Measurements from ENCODE around the gene TSHZ1.

Gene TSHZ1

DNA sequence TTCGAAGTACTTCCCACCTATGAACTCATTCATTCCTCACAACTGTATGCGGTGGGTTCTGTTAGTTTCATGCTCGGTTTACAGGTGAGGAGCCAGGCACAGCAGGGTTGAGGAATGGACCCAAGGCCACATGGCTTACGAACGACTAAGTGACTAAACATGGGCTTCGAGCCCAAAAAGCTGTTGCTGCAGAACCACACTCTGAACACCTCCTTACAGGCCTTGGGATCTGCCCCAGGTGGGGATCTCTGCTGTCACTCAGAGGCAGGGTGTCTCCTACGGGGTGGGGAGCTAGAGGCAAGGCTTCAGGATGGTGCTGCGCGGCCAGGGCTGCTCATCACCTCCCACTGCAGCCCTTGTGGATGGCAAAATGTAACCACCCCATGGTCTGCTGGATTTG is 80.9 kb downstream of the TSHZ1 start:
- POLR2A ChIA-PET, result no interaction called here
- CTCF ChIA-PET, result no interaction called here
- no peak for DNase-seq (ENCODE audit: extremely low spot score)
- TF ChIP-seq HDGF (IDR thresholded peaks at IDR 0.05; ENCODE audit: borderline replicate concordance), result no peak
- TF ChIP-seq FOXK2 (IDR thresholded peaks at IDR 0.05), result no peak
- no peak for TF ChIP-seq LEF1 (IDR thresholded peaks at IDR 0.05; ENCODE audit: borderline replicate concordance)
- TF ChIP-seq FOXA1 (IDR thresholded peaks at IDR 0.05), result no peak
- TF ChIP-seq TARDBP (IDR thresholded peaks at IDR 0.05), result no peak
- TF ChIP-seq ELF4 (IDR thresholded peaks at IDR 0.05), result no peak
- no peak for TF ChIP-seq L3MBTL2 (conservative IDR thresholded peaks at IDR 0.05)
- TF ChIP-seq ZNF384 (IDR thresholded peaks at IDR 0.05), result no peak
- no peak for TF ChIP-seq CTBP1 (IDR thresholded peaks at IDR 0.05; ENCODE audit: borderline replicate concordance)
- no peak for TF ChIP-seq NFRKB (IDR thresholded peaks at IDR 0.05)
- TF ChIP-seq BHLHE40 (IDR thresholded peaks at IDR 0.05; ENCODE audit: borderline replicate concordance), result no peak
- no peak for TF ChIP-seq SUZ12 (IDR thresholded peaks at IDR 0.05)

DNA sequence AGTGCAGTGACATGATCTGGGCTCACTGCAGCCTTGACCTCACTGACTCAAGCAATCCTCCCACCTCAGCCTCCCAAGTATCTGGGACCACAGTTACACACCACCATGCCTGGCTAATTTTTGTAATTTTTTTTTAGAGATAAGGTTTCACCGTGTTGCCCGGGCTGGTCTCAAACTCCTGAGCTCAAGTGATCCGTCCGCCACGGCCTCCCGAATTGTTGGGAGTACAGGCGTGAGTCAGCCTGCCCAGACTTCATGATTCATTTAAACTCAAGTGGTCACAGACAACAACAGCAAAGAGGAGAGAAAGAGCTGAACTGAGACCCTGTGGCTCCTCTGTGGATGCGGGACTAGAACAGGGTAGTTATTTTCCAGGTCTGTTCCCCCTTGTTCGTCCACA is 83.0 kb downstream of the TSHZ1 start:
- ChIA-PET CTCF (no interaction called here), POLR2A (no interaction called here)
- TF ChIP-seq TARDBP (IDR thresholded peaks at IDR 0.05) (no peak), CTBP1 (IDR thresholded peaks at IDR 0.05; ENCODE audit: borderline replicate concordance) (no peak), FOXA1 (IDR thresholded peaks at IDR 0.05) (no peak), SUZ12 (IDR thresholded peaks at IDR 0.05) (no peak), FOXM1 (IDR thresholded peaks at IDR 0.05; ENCODE audit: borderline replicate concordance) (no peak), ARNT (IDR thresholded peaks at IDR 0.05) (no peak), FOXK2 (IDR thresholded peaks at IDR 0.05) (no peak), ZNF384 (IDR thresholded peaks at IDR 0.05) (no peak), BHLHE40 (IDR thresholded peaks at IDR 0.05; ENCODE audit: borderline replicate concordance) (no peak), LEF1 (IDR thresholded peaks at IDR 0.05; ENCODE audit: borderline replicate concordance) (no peak), SP1 (IDR thresholded peaks at IDR 0.05) (no peak), ELF4 (IDR thresholded peaks at IDR 0.05) (no peak)
- TF ChIP-seq, protein P1, sequence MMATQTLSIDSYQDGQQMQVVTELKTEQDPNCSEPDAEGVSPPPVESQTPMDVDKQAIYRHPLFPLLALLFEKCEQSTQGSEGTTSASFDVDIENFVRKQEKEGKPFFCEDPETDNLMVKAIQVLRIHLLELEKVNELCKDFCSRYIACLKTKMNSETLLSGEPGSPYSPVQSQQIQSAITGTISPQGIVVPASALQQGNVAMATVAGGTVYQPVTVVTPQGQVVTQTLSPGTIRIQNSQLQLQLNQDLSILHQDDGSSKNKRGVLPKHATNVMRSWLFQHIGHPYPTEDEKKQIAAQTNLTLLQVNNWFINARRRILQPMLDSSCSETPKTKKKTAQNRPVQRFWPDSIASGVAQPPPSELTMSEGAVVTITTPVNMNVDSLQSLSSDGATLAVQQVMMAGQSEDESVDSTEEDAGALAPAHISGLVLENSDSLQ (IDR thresholded peaks at IDR 0.05), result no peak
- no peak for DNase-seq (ENCODE audit: extremely low spot score)

DNA sequence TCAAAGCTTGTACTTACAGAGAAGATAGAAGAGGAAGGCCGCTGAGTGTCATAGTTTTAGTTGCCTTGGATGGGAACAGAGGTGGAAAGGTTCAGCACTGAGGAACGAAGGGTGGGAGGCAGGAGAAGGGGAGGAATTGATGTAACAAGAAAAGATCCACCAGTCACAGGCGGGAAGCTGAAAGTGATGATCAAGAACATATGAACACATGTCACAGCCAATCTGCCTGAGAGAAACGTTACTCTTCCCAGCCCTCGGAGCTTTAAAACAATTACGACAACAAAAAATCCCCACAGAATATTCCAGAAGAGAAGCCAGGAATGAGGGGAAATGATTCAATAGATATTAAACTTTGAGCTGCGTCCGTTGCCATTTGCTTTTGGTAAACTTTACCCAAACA is 87.1 kb downstream of the TSHZ1 start:
- DNase-seq (ENCODE audit: extremely low spot score), result no peak
- TF ChIP-seq LEF1 (IDR thresholded peaks at IDR 0.05; ENCODE audit: borderline replicate concordance), result no peak
- TF ChIP-seq BHLHE40 (IDR thresholded peaks at IDR 0.05; ENCODE audit: borderline replicate concordance), result no peak
- no peak for TF ChIP-seq NFRKB (IDR thresholded peaks at IDR 0.05)
- TF ChIP-seq SP1 (IDR thresholded peaks at IDR 0.05), result no peak
- no peak for TF ChIP-seq CTBP1 (IDR thresholded peaks at IDR 0.05; ENCODE audit: borderline replicate concordance)
- TF ChIP-seq FOXM1 (IDR thresholded peaks at IDR 0.05; ENCODE audit: borderline replicate concordance), result no peak
- TF ChIP-seq ZNF384 (IDR thresholded peaks at IDR 0.05), result no peak
- TF ChIP-seq TARDBP (IDR thresholded peaks at IDR 0.05), result no peak
- no peak for TF ChIP-seq ELF4 (IDR thresholded peaks at IDR 0.05)
- ChIA-PET POLR2A (no interaction called here), CTCF (no interaction called here)

DNA sequence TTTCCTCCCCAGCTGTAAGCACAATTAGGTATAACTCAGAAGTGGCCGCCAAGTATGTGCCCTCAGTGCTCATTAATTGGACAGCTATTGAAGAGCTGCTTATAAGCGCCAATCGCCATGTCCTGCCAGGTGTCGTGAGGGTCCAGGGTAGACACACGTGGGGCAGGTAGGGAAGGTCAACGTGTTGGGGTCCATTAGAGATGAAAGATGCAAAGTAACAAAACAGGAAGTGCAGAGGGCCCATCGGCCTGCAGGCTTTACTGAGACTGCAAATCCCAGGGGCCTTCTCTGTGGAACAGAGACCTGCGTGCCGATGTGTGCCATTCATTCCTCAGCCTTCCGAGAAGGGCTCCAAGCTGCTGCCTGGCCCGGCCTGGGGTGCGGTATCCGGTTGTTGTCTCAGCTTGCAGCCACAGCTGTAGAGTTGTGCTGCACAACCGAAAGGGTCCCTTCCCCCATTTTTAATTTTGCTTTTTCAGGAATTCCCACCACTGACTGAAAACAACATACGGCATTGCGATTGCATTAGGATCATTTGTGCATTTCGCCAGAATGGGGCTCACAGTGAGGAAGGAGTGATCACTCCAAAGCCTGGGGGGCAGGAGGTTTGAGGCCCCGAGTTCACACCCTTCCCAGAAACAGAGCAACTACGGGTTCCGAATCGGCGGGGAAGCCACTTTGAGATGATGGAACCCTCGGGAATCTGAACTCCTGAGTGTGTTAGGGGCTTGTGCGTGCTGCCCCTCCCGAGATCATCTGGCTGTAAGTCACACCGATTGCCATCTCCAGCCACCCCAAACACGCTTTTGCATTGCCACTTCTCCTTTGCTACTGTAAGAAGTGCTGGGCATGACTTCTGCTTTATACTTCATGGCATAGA is 94.3 kb downstream of the TSHZ1 start:
- no peak for DNase-seq (ENCODE audit: extremely low spot score)
- POLR2A ChIA-PET, result no interaction called here
- TF ChIP-seq HDGF (IDR thresholded peaks at IDR 0.05; ENCODE audit: borderline replicate concordance) (no peak), NFRKB (IDR thresholded peaks at IDR 0.05) (no peak), ZNF384 (IDR thresholded peaks at IDR 0.05) (no peak), TARDBP (IDR thresholded peaks at IDR 0.05) (no peak), FOXA1 (IDR thresholded peaks at IDR 0.05) (no peak), LEF1 (IDR thresholded peaks at IDR 0.05; ENCODE audit: borderline replicate concordance) (no peak), L3MBTL2 (conservative IDR thresholded peaks at IDR 0.05) (no peak)
- TF ChIP-seq, protein P1 (IDR thresholded peaks at IDR 0.05), result no peak
- CTCF ChIA-PET, result no interaction called here

DNA sequence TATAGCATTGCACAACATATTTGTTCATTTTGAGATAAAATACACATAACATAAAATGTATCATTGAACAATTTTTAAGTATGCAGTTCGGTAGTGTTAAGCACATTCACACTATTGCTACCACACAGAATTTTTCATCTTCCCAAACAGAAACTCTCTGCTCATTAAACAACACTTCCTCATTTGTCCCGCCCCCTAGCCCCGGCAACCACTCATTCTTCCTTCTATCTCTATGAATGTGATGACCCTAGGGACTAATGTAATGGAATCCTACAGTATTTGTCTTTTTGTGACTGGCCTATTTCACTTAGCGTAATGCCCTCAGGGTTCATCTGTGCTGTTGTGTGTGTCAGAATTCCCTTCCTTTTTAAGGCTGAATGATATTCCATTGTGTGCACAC is 95.4 kb downstream of the TSHZ1 start:
- POLR2A ChIA-PET, result no interaction called here
- DNase-seq (ENCODE audit: extremely low spot score), result no peak
- CTCF ChIA-PET, result no interaction called here
- TF ChIP-seq FOXK2 (IDR thresholded peaks at IDR 0.05), result no peak
- TF ChIP-seq ELF4 (IDR thresholded peaks at IDR 0.05), result no peak
- TF ChIP-seq ARNT (IDR thresholded peaks at IDR 0.05), result no peak
- no peak for TF ChIP-seq L3MBTL2 (conservative IDR thresholded peaks at IDR 0.05)
- TF ChIP-seq NFRKB (IDR thresholded peaks at IDR 0.05), result no peak
- TF ChIP-seq, protein P1 (IDR thresholded peaks at IDR 0.05), result no peak
- TF ChIP-seq ZNF384 (IDR thresholded peaks at IDR 0.05), result no peak
- no peak for TF ChIP-seq SUZ12 (IDR thresholded peaks at IDR 0.05)
- no peak for TF ChIP-seq FOXM1 (IDR thresholded peaks at IDR 0.05; ENCODE audit: borderline replicate concordance)
- TF ChIP-seq HDGF (IDR thresholded peaks at IDR 0.05; ENCODE audit: borderline replicate concordance), result no peak
- no peak for TF ChIP-seq LEF1 (IDR thresholded peaks at IDR 0.05; ENCODE audit: borderline replicate concordance)
- no peak for TF ChIP-seq TARDBP (IDR thresholded peaks at IDR 0.05)
- TF ChIP-seq CTBP1 (IDR thresholded peaks at IDR 0.05; ENCODE audit: borderline replicate concordance), result no peak
- TF ChIP-seq BHLHE40 (IDR thresholded peaks at IDR 0.05; ENCODE audit: borderline replicate concordance), result no peak

DNA sequence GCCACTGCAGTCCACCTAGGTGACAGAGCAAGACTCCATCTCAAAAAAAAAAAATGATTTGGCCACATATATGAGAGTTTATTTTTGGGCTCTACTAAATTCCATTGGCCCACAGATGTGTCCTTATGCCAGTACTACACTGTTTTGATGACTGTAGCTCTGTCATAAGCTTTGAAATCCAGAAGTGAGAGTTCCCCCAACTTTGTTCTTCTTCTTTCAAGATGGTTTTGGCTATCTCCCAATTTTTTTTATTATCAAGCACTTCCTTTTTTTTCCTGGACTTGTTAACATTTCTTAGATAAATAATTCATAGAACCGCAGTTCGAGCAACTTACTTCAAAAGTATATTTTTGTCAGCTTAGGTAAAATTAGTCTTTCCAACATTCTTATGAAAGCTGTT is 96.9 kb downstream of the TSHZ1 start:
- ChIA-PET POLR2A (no interaction called here), CTCF (no interaction called here)
- TF ChIP-seq ZNF384 (IDR thresholded peaks at IDR 0.05) (no peak), FOXK2 (IDR thresholded peaks at IDR 0.05) (no peak), SUZ12 (IDR thresholded peaks at IDR 0.05) (no peak), FOXM1 (IDR thresholded peaks at IDR 0.05; ENCODE audit: borderline replicate concordance) (no peak), ARNT (IDR thresholded peaks at IDR 0.05) (no peak), TARDBP (IDR thresholded peaks at IDR 0.05) (no peak), FOXA1 (IDR thresholded peaks at IDR 0.05) (no peak), BHLHE40 (IDR thresholded peaks at IDR 0.05; ENCODE audit: borderline replicate concordance) (no peak), SP1 (IDR thresholded peaks at IDR 0.05) (no peak)
- no peak for DNase-seq (ENCODE audit: extremely low spot score)

Data from HEK293T (cell line).